LNCAP (cell line): Measurements from ENCODE around the gene ANXA6.

Source experiments
- TF ChIP-seq, protein P1 (sequence below): fragments of 450-650 bp; IDR thresholded peaks from 2 replicates; pipeline ENCODE4 v1.5.1; 2017; ENCODE audit warnings: mild to moderate bottlenecking

ANXA6 gene

GRCh38 chr5:151108566-151108965 lies 49.0 kb downstream of the ANXA6 start:
- TF ChIP-seq, protein P1, sequence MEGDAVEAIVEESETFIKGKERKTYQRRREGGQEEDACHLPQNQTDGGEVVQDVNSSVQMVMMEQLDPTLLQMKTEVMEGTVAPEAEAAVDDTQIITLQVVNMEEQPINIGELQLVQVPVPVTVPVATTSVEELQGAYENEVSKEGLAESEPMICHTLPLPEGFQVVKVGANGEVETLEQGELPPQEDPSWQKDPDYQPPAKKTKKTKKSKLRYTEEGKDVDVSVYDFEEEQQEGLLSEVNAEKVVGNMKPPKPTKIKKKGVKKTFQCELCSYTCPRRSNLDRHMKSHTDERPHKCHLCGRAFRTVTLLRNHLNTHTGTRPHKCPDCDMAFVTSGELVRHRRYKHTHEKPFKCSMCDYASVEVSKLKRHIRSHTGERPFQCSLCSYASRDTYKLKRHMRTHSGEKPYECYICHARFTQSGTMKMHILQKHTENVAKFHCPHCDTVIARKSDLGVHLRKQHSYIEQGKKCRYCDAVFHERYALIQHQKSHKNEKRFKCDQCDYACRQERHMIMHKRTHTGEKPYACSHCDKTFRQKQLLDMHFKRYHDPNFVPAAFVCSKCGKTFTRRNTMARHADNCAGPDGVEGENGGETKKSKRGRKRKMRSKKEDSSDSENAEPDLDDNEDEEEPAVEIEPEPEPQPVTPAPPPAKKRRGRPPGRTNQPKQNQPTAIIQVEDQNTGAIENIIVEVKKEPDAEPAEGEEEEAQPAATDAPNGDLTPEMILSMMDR = no peak

DNA sequence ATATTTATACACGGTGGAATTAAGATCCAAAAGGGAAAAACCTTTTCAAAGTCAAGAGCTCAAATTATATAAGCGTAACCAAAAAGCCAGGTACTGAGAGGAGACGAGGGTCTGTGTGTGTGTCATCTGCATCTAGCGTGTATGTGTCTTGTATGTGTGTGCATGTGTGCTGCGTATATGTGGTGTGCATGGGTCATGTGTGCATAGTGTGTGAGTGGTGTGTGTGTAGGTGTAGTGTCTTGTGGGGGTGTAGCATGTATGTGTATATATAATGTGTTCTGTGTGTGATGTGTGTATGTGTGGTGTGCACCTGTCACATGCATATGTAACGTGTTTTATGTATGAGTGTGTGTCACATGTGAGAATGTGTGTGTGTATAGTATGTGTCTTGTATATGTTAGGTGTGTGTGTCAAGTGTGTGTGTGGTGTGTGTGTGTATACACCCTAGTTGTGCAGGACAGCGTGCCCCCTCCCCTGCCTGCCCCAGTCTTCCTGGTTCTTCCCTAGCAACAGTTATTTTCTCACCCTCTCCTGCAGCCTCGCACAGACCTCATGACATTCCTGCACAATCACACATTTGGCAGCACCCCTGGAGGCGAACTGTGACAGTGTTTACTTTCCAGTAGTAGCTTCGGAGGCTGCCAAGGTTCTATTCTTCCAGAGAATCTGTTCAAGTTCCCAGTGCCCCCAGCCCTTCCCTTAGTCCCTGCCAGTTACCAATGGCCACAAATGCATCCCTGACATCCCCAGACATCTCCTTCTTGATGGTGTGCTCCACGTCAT lies 49.6 kb downstream of the ANXA6 start:
- TF ChIP-seq, protein P1 = no peak

DNA sequence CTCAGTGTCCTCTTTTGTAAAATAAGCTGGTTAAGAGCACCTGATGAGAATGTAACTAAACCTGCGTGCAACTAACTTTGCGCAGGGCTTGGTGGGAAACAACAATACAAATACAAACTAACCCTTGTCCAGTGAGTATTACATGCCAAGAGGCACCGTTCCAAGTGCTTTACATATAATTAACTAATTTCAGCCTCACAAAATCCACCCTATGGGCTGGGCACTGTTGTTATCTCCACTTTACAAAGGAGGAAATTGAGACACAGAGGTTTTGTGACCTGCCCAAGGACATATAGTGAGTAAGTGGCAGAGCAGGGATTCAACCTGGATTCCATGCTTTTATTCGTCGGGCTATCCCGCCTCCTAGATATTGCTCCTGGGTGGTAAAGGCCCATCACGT lies 50.5 kb downstream of the ANXA6 start:
- TF ChIP-seq, protein P1 = no peak

DNA sequence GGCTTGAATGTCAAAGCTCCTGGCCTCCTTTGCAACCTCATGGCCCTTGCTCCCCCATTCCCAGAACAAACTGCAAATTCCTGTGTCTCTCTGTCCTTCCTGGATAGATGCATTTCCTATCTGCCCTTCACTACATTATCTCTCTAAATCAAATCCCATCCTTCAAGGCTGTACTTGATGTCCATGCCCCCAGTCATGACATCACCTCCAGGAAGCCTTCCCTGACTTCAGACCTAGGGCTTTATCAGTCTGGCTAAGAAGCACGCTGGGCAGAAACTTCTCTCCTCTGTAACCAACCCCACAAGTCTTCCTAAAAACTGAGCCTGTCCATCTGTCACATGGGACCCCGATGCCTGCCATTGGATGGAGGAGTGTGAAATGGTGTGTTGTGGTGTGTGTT lies 51.1 kb downstream of the ANXA6 start:
- TF ChIP-seq, protein P1 = no peak

DNA sequence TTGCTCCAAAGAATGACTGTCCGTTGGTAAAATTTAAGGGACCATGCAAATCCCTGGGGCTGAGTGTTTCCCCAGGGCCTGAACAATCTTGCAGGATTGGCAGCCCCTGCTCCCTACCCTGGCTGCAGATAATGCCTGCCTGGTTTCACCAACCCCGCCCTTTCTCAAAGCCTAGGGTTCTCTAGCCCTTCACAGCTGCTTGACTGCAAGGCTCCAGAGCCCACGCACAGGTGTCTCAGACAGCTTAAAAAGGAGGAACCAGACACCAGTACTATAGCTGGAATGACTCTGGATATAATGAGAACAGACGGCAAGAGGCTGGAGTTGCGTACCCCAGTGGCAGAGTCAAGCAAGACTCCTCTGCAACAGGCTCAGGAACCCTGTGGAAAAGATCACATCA lies 51.5 kb downstream of the ANXA6 start:
- TF ChIP-seq, protein P1 = no peak

GRCh38 chr5:151105561-151105960 lies 52.0 kb downstream of the ANXA6 start:
- TF ChIP-seq, protein P1 = no peak

DNA sequence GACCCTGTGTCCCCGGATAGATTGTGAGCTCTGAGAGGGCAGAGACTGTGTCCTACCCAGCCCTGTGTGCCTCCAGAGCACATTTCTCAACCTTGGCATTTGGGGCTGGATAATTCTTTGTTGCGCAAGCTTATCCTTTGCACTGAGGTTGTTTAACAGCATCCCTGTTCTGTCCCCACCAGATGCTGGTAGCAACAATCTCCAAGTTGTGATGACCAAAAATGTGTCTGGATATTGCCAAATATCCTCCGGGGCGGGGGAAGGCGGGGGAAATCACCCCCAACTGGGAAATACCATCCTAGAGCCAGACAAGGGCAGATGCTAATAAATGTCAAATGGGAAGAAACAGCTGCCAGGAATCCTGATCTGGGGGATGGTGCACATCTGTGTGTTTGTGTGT lies 52.8 kb downstream of the ANXA6 start:
- TF ChIP-seq, protein P1 = no peak

GRCh38 chr5:151101746-151102145 lies 55.8 kb downstream of the ANXA6 start:
- TF ChIP-seq, protein P1 = no peak
